8988T (cell line): Measurements from ENCODE around the gene SLC12A7.

Source experiments
- DNase-seq: peaks from one replicate; pipeline ENCODE4 v3.0.0; 2011

SLC12A7 gene

GRCh38 chr5:1075555-1075881 is 36.3 kb downstream of the SLC12A7 start:
- no peak for DNase-seq

GRCh38 chr5:1074816-1075554 is 36.9 kb downstream of the SLC12A7 start:
- DNase-seq = no peak

GRCh38 chr5:1074226-1074625 is 37.6 kb downstream of the SLC12A7 start:
- DNase-seq = no peak

GRCh38 chr5:1073239-1074102 is 38.4 kb downstream of the SLC12A7 start:
- no peak for DNase-seq

GRCh38 chr5:1069720-1070088 is 42.2 kb downstream of the SLC12A7 start:
- no peak for DNase-seq

GRCh38 chr5:1068895-1069719 is 42.8 kb downstream of the SLC12A7 start:
- DNase-seq = peak; percentile 44

GRCh38 chr5:1068204-1068894 is 43.5 kb downstream of the SLC12A7 start:
- peak; percentile 54 for DNase-seq

- peak; percentile 52 for DNase-seq
Measured at GRCh38 chr5:1067141-1068121, 44.4 kb downstream of the SLC12A7 start.

GRCh38 chr5:1066676-1067075 is 45.2 kb downstream of the SLC12A7 start:
- DNase-seq = peak; percentile 57

- peak; percentile 45 for DNase-seq
Measured at GRCh38 chr5:1065891-1066650, 45.8 kb downstream of the SLC12A7 start.

- peak; percentile 42 for DNase-seq
Measured at GRCh38 chr5:1065143-1065750, 46.6 kb downstream of the SLC12A7 start.

- DNase-seq = peak; percentile 32
Measured at GRCh38 chr5:1064383-1065142, 47.3 kb downstream of the SLC12A7 start.

- peak; percentile 36 for DNase-seq
Measured at GRCh38 chr5:1063661-1064382, 48.0 kb downstream of the SLC12A7 start.

GRCh38 chr5:1062761-1063568 is 48.9 kb downstream of the SLC12A7 start:
- DNase-seq = peak; percentile 44

- peak; percentile 38 for DNase-seq
Measured at GRCh38 chr5:1061916-1062315, 49.9 kb downstream of the SLC12A7 start.

GRCh38 chr5:1061292-1061691 is 50.6 kb downstream of the SLC12A7 start:
- DNase-seq = peak; percentile 23

GRCh38 chr5:1060535-1060981 is 51.3 kb downstream of the SLC12A7 start:
- DNase-seq = peak; percentile 23

GRCh38 chr5:1059884-1060263 is 52.0 kb downstream of the SLC12A7 start:
- DNase-seq = peak; percentile 62
